OCI-LY7 (cell line): ENCODE measurements around the gene NCAPG.

Experiments
- CTCF ChIP-seq: fragments of 200-600 bp; sonication (generic); conservative IDR thresholded peaks from 2 replicates; pipeline ENCODE4 v1.5.1; 2014; ENCODE audit warnings: mild to moderate bottlenecking, antibody characterized with exemption, low read length, moderate library complexity, mixed read lengths
- EZH2phosphoT487 ChIP-seq: fragments of 200-600 bp; sonication (generic); IDR thresholded peaks from 2 replicates; pipeline ENCODE4 v1.6.1; 2018; ENCODE audit warnings: low read depth, borderline replicate concordance, mild to moderate bottlenecking, mixed run types, antibody characterized with exemption, low read length, moderate library complexity, mixed read lengths

DNA sequence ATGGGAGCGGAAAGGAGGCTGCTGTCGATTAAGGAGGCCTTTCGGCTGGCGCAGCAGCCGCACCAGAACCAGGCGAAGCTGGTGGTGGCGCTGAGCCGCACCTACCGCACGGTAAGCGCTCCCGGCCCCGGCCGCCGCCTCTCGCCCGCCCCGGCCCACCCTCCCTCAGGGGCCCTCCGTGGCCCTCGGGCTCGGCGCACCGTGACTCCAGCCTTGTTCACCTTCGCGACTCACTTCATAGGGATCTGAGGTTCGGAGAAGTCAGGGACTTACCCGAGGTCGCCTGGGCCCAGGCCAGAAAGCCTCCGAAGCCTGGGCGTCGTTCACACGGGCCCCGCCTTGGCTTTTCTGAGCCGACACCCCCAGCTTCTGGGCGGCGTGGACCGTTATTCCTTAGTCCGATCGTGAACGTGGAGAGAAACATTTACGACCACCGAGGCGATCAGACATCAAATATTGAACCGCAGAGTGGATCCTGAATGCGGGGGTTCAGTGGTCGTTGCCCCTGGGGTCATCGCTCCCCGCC, 362 bp downstream of the NCAPG start:
- TF ChIP-seq CTCF (no peak), EZH2phosphoT487 (no peak)
